Epithelial cell of umbilical artery (primary cell): ENCODE data around the gene GBP6. TPM values are rescaled to one million over a fixed set of nuclear protein-coding genes. Genes with fewer than 3 reads are reported as not detected.

Experiments
- total RNA-seq: library from RNA; depleted of rRNA; stranded (reverse); fragments of >200 nt; gene quantifications from 2 replicates; pipeline ENCODE4 v1.2.3, GENCODE V29; 2014

GBP6 gene
- not detected in 2 replicates for total RNA-seq

DNA sequence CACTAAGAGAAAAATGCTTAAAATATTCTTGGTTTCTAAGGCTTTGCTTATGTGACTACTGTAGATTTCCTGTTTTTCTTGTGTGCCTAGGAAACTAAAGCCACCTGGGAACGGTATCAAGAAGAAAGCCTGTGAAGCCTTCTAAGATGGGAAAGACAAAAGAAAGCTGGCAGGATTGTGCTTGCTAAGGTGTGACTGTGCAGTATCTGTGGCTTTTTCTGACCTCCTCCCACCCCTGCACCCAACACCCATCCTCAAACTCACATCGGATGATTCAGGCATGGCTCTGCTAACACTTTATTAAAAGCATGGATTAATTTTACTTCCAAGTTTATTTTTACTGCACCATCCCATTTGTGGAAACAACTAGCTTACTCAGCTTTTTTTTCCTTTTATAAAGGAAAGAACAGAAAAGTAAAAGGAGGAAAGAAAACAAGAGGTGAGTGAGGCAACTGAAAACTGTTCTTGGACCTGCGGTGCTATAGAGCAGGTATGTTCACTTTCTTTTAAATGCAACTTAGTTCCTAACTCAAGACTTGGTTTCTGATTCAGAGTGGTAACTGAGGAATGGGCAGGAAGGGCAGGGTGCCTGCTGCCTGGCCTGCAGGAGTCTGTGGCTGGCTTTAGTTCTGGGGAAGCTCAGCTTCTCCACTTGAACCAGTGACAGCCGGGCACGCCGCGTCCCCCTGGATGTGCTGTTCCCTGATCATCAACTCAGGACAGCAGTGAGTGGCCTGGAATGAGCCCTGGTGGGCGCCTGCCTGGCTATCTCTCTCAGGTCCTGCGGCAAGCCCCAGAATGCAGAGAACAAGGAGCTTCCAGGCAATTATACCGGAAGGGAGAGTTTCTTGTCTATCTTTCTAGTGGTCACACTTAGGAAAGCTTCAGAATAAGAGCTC, at the start of gene GBP6:
Gene GBP6, plus strand, starts transcription at position 422 of the 899 bp plus-strand sequence. CDS start 4,493 bp downstream, outside the sequence.

Other genes starting within 250 kb of the GBP6 start
- gene GBP2, start 237.9 kb upstream of the GBP6 start, total RNA-seq = 47.4 and 57.6 TPM in 2 replicates
- not detected in 2 replicates for gene GBP7, start 188.1 kb upstream of the GBP6 start, total RNA-seq
- gene GBP4, start 165.1 kb upstream of the GBP6 start, total RNA-seq = 3.6 and 13.2 TPM in 2 replicates
- gene GBP5, start 91.2 kb upstream of the GBP6 start, total RNA-seq = 0.15 and 0.32 TPM in 2 replicates
- gene LRRC8B, start 160.8 kb downstream of the GBP6 start, total RNA-seq = 3.9 and 14.9 TPM in 2 replicates